HEK293T (cell line): Measurements from ENCODE around the gene S100A12.

Source experiments
- ARNT ChIP-seq: fragments of 450-650 bp; IDR thresholded peaks from 2 replicates; pipeline ENCODE4 v1.6.1; 2017; ENCODE audit warnings: mild to moderate bottlenecking
- BHLHE40 ChIP-seq: fragments of 450-650 bp; IDR thresholded peaks from 2 replicates; pipeline ENCODE4 v1.6.1; 2016; ENCODE audit warnings: mild to moderate bottlenecking, moderate library complexity, borderline replicate concordance
- CTBP1 ChIP-seq: fragments of 450-650 bp; IDR thresholded peaks from 2 replicates; pipeline ENCODE4 v1.6.1; 2016; ENCODE audit warnings: borderline replicate concordance
- ELF4 ChIP-seq: fragments of 450-650 bp; IDR thresholded peaks from 2 replicates; pipeline ENCODE4 v1.6.1; 2017; ENCODE audit warnings: antibody characterized with exemption
- FOXA1 ChIP-seq: fragments of 450-650 bp; IDR thresholded peaks from 2 replicates; pipeline ENCODE4 v1.6.1; 2016; ENCODE audit warnings: mild to moderate bottlenecking
- FOXK2 ChIP-seq: fragments of 450-650 bp; IDR thresholded peaks from 2 replicates; pipeline ENCODE4 v1.6.1; 2016; ENCODE audit warnings: mild to moderate bottlenecking
- FOXM1 ChIP-seq: fragments of 450-650 bp; IDR thresholded peaks from 2 replicates; pipeline ENCODE4 v1.6.1; 2017; ENCODE audit warnings: mild to moderate bottlenecking, borderline replicate concordance
- HDGF ChIP-seq: fragments of 450-650 bp; IDR thresholded peaks from 2 replicates; pipeline ENCODE4 v1.6.1; 2017; ENCODE audit warnings: antibody characterized with exemption, borderline replicate concordance
- L3MBTL2 ChIP-seq: fragments of 450-650 bp; conservative IDR thresholded peaks from 2 replicates; pipeline ENCODE4 v1.6.1; 2016; ENCODE audit warnings: mild to moderate bottlenecking
- LEF1 ChIP-seq: fragments of 450-650 bp; IDR thresholded peaks from 2 replicates; pipeline ENCODE4 v1.6.1; 2017; ENCODE audit warnings: mild to moderate bottlenecking, borderline replicate concordance
- SP1 ChIP-seq: fragments of 450-650 bp; IDR thresholded peaks from 2 replicates; pipeline ENCODE4 v1.6.1; 2017
- SUZ12 ChIP-seq: fragments of 450-650 bp; IDR thresholded peaks from 2 replicates; pipeline ENCODE4 v1.6.1; 2016; ENCODE audit warnings: mild to moderate bottlenecking
- TARDBP ChIP-seq: fragments of 450-650 bp; IDR thresholded peaks from 2 replicates; pipeline ENCODE4 v1.6.1; 2016
- ZNF384 ChIP-seq: fragments of 450-650 bp; IDR thresholded peaks from 2 replicates; pipeline ENCODE4 v1.6.1; 2016

- TF ChIP-seq TARDBP (no peak), ELF4 (no peak), FOXM1 (no peak), FOXK2 (no peak), BHLHE40 (no peak), SP1 (no peak), ZNF384 (no peak), FOXA1 (no peak), ARNT (no peak), SUZ12 (no peak), CTBP1 (no peak), L3MBTL2 (no peak), HDGF (no peak), LEF1 (no peak)
Observed at GRCh38 chr1:153401461-153401860, 26.0 kb upstream of the S100A12 start.
